HG03060 (cell line): Measurements from ENCODE around the gene KIF26A.

Experiments used
- ATAC-seq: cut with Tn5 transposase; IDR thresholded peaks from one replicate; pipeline ENCODE4 v1.9.1; 2021; ENCODE audit warnings: low read depth, moderate number of reproducible peaks; ENCODE audit not compliant: unreplicated experiment

Gene KIF26A

GRCh38 chr14:104129556-104129955, 8.8 kb upstream of the KIF26A start:
- no peak for ATAC-seq

GRCh38 chr14:104130974-104131651, 7.3 kb upstream of the KIF26A start:
- no peak for ATAC-seq

GRCh38 chr14:104131968-104132732, 6.2 kb upstream of the KIF26A start:
- ATAC-seq, result no peak

GRCh38 chr14:104132981-104133380, 5.4 kb upstream of the KIF26A start:
- no peak for ATAC-seq

- ATAC-seq, result no peak
Observed at GRCh38 chr14:104133496-104133895, 4.9 kb upstream of the KIF26A start.

- ATAC-seq, result no peak
Observed at GRCh38 chr14:104134061-104134965, 4.1 kb upstream of the KIF26A start.

- ATAC-seq, result no peak
Observed at GRCh38 chr14:104135121-104135903, 3.1 kb upstream of the KIF26A start.

GRCh38 chr14:104135904-104136471, 2.4 kb upstream of the KIF26A start:
- ATAC-seq, result no peak

- no peak for ATAC-seq
Observed at GRCh38 chr14:104136472-104137296, 1.7 kb upstream of the KIF26A start.

GRCh38 chr14:104137297-104138097, 890 bp upstream of the KIF26A start:
- ATAC-seq, result no peak

GRCh38 chr14:104138718-104139459, 502 bp downstream of the KIF26A start:
- ATAC-seq, result no peak

- no peak for ATAC-seq
Observed at GRCh38 chr14:104139460-104140212, 1.2 kb downstream of the KIF26A start.

GRCh38 chr14:104140213-104140462, 1.8 kb downstream of the KIF26A start:
- no peak for ATAC-seq

GRCh38 chr14:104140463-104141331, 2.3 kb downstream of the KIF26A start:
- ATAC-seq, result no peak

GRCh38 chr14:104141621-104142091, 3.3 kb downstream of the KIF26A start:
- ATAC-seq, result no peak
